Jurkat, Clone E6-1 (cell line): ENCODE data around the gene ALKBH6.
"Not testable (repeated sequence)": the region's sequence is repeated elsewhere in the genome, so short reads cannot be mapped to it uniquely, and the experiment has no call there.

ENCODE experiments used
- DNase-seq: peaks from one replicate; pipeline ENCODE4 v3.0.0-alpha.2; 2011; ENCODE audit warnings: low read depth, low spot score
- H3K4me3 ChIP-seq: 2 replicates; pipeline ENCODE4 v1.5.1; 2011; ENCODE audit warnings: mild to moderate bottlenecking, low read length, control low read depth, moderate library complexity

ALKBH6 gene

DNA sequence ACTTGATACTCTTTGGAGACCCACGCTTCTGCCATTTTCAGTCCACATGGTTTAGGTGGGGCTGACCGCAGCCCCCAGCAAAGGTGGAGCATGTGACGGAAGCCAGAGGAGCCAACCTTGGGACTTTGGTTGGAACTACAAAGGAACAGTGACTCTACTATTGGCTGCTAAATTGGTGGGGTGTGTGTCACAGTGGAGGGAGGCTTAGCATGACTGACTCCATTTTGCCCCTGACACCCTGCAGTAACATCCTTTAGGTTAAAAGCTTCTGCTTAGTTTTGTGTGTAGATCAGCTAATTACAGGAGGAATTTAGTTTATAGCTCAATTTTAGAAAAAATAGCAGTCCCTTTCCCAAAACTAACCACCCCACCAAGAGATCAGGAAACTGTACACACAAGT lies 12.4 kb downstream of the ALKBH6 start:
- no peak for DNase-seq
- H3K4me3 ChIP-seq = no peak overlapping the region

DNA sequence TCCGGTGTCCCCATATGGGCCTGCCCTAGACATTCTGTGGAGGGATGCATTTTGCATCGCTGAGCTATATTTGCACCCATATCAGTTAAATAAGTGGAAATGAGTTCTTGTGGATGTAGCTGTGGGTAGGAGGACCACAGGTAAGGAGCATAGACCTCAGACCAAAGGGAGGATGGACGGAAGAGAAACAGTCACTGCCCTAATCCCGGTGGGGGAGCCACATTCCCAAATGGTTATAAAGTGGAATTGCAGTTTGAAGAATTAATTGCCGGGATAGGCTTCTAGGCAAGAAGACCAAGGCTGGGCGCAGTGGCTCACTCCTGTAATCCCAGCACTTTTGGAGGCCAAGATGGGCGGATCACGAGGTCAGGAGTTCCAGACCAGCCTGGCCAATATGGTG lies 17.2 kb downstream of the ALKBH6 start:
- H3K4me3 ChIP-seq = no peak overlapping the region
- DNase-seq = no peak

DNA sequence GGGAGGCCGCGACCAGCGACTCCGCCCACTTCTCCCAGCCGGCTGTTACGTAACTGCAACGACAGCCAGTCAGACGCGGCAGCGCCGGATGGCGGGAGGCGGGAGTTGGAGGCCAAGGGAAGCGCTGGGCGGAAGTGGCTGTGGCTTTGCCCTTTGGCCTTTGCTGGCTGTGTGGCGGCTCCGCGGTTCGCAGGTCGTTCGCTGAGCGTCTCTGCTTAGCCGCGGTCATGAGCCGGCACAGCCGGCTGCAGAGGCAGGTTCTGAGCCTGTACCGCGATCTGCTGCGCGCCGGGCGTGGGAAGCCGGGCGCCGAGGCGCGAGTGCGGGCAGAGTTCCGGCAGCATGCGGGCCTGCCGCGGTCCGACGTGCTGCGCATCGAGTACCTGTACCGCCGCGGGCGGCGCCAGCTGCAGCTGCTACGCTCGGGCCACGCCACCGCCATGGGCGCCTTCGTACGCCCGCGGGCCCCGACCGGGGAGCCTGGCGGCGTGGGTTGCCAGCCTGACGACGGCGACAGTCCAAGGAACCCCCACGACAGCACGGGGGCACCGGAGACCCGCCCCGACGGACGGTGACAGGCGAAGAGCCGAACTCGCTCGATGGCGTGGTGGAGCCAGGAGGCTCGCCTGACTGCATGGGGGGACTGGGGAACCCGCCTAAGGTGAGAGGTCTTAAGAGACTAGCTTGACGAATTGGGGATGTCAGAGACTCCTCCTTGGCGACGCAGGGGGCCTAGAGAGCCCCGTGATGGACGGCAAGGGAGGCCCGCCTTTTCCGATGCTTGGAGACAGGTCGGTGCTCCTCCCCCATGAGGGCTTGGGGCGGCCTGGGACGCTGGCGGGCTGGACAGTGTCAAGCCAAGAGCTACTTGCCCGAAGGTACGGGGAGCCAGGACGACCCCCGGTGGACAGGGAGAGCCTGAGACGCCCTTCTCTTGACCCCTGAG lies 18.7 kb downstream of the ALKBH6 start, which contains the start of gene SDHAF1:
SDHAF1 (plus strand) TSS at position 141 of the 946 bp plus-strand sequence; CDS start at position 228, 87 bp downstream.
- peak; percentile 84 for DNase-seq
- peak within 1 kb of the TSS; percentile 81 for H3K4me3 ChIP-seq

DNA sequence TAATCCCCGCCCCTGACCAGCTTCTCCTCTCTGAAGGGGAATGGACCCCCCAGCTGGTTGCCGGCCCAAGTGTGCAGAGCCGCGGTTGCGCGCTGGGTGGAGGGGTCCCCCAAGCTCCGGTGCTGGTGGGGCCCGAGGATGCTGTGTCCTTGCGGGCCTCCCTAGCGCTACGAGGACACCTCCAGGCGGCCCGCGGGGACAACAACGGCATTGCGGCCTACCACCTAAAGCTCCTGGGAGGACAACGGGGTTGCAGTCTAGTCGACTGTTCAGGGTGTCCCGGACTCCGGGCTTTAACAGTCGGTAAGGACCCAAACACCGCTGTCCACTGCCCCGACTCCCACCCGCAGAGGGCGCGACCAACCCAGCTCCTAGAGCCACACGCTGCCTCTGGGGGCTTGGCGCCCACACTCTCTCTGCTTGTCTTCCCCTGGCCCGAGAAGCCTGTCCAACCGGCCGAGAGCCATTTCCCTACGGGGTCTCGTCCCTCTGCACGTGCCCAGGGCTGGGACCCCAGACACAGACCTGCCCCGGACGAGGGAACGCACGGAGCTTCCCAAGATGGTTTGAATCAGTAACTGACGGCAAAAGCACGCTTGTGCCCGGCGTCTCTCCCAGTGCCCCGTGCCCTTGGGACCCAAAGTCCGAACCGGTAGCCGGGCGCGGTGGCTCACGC lies 20.0 kb downstream of the ALKBH6 start:
- no peak for DNase-seq
- H3K4me3 ChIP-seq = peak overlapping the region; percentile 81

DNA sequence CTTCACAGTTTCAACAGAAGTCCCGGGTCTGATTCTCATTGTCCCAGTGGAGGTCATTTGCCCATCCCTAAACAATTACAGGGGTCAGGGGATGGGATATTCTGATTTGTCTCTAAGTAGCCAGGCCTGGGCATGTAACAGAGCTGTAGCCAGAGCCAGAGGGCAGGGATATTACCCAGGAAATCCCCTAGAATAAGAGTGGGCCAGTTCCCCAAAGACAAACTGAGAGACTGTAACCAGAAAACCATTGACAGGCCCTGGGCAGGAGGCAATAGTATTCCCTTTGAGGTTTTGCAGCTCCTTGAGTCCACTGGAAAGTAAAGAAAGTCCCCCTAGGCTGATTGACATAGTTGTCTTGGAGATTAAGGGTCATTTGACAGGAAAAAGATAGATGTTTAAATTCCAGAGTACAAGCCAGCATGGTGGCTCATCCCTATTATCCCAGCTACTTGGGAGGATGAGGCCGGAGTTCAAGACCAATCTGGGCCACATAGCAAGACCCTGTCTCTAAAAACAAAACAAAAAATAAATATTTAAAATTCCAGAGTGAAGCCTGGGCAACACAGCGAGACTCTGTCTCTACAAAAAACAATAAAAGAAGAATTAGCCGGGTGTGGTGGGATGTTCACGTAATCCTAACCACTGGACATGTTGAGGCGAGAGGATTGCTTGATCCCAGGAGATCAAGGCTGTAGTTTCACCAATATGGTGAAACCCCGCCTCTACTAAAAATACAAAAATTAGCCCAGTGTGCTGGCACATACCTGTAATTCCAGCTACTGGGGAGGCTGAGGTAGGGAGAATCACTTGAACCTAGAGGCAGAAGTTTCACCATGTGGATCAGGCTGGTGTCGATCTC lies 20.9 kb downstream of the ALKBH6 start:
- no peak for DNase-seq
- H3K4me3 ChIP-seq = no peak overlapping the region

DNA sequence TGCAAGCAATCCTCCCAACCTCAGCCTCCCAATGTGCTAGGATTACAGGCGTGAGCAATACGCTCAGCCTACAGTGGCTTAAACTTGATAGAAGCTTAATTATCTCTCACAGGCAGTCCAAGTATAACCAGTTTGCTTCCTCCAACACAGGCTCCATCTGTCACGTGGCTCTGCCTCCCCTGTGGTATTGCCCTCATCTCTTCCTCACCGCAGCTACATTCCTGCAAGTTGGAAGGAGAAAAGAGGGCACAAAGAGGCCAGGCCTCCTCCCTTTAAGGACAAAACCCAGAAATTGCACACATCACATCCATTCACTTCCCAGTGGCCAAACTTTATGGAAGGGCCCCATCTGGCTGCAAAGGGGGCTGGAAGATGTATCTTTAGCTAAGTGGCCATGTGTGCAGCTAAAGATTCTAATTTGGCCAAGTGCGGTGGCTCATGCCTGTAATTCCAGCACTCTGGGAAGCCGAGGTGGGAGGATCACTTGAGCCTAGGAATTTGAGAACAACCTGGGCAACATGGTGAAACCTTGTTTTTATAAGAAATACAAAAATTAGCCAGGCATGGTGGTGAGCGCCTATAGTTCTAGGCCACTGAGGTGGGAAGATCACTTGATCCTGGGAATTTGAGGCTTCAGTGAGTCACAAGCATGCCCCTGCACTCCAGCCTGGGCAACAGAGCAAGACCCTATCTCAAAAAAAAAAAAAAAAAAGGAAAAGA lies 22.1 kb downstream of the ALKBH6 start:
- DNase-seq = no peak
- no peak overlapping the region for H3K4me3 ChIP-seq

DNA sequence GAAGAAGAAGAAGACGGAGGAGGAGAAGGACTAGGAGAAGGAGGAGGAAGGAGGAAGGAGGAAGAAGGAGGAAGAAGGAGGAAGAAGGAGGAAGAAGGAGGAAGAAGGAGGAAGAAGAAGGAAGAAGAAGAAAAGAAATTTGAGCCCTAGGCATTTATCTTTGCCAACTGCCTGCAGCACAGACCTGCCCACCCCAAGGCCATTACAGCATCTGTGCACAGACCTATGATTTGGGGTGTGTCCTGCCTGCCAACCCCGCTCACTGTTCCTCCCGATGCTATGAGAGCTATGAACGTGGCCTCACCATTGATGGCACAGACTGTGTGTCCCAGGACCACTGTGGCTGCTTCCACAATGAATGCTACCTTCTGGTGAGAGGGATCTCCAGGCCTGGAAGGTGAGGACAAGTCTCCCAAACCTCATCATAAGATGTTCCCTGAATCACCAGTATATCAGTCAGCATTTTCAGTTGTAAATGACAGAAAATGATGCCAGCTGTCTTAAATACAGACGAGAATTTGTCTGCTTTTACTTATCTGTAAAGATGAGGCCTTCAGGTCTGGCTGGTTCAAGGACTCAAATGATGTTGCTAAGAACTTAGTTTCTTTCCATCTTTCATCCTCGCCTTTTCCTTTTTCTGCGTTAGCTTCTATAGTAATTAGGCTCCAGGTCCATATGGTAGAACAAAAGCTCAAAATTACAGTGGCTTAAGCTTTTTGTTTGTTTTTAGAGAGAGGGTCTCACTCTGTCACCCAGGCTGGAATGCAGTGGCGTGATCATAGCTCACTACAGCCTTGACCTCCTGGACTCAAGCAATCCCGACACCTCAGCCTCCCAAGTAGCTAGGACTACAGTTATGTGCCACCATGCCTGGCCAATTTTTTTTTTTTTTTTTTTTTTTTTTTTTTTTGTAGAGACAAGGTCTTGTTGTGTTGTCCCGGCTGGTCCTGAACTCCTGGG lies 23.0 kb downstream of the ALKBH6 start:
- DNase-seq = no peak

DNA sequence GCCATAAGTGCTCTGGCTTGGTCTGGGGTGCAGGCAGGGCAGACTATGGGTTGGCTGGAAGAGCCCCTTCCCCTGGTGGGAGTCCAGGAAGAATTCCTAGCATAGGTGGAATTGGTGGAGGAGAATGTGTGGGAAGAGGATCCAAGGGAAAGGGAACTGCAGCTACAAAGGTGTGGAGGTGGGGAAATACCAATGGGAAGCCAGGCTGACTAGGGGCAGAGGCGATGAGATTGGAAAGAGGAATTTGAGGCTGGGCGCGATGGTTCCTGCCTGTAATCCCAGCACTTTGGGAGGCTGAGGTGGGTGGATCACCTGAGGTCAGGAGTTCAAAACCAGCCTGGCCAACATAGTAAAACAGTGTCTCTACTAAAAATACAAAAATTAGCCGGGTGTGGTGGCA lies 23.9 kb downstream of the ALKBH6 start:
- H3K4me3 ChIP-seq = no peak overlapping the region
- DNase-seq = no peak

More for the DNA sequence above, 23.0 kb downstream of the ALKBH6 start:
- no peak overlapping the region for H3K4me3 ChIP-seq

DNA sequence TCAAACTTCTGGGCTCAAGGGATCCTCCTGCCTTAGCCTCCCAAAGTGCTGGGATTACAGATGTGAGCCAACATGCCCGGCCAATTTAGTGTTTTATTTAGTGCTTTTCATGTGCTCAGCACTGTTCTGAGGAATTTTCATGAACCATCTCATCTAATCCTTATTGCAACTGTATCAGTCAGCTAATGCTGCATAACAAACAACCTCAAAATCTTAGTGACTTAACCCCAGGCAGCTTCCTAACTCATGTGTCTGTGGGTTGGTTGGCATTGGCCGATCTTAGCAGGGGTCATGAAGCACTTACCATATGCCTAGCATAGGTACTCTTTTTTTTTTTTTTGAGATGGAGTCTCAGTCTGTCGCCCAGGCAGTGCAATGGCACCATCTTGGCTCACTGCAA lies 25.2 kb downstream of the ALKBH6 start:
- H3K4me3 ChIP-seq = no peak overlapping the region
- DNase-seq = no peak

DNA sequence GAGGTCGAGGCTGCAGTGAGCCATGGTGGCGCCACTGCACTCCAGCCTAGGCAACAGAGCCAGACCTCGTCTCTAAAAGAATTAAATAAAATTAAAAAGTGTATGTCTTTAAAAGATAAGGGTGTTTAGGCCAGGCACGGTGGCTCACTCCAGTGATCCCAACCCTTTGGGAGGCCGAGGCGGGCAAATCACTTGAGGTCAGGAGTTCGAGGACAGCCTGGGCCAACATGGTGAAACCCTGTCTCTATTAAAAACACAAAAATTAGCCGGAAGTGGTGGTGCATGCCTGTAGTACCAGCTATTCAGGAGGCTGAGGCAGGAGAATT lies 26.5 kb downstream of the ALKBH6 start:
- H3K4me3 ChIP-seq = peak overlapping the region; percentile 51
- no peak for DNase-seq

DNA sequence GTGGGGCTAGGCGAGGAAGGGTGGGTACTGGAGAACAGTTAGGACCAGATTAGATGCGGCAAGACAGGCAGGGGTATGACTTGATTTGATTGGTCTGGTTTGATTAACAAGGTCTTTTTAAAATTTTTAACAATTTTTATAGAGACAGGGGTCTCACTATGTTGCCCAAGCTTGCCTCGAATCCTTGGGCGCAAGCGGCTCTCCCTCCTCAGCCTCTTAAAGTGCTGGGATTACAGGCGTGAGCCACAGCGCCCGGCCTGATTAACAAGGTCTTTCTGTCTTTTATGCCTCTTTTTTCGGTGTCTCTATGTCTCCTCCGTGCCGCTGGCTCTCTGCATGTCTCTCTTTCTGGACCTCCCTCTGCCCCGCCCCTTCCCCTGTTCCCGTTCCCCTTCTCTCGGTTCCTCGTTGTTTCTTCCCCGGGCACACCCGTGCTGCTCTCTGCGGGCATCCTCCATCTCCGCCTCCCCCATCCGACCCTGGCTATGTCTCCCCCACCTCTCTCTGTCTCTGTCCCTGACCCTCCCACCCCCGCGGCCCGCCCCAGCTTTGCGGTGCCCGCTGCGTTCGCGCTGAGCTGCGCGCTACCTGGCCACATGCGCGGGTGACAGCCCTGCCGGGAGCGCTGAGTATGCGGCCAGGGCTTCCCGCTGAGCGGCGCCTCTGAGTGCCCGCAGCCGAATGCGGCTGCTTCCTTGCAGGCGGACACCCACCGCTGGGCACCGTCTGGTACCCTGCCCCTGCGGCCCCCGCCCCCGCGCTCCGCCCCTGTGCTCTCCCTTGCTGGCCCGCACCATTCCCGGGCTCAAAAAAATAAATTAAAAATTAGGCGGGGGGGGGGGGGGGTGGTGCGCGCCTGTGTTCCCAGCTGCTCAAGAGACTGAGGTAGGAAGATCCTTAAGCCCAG lies 27.1 kb downstream of the ALKBH6 start:
- H3K4me3 ChIP-seq = peak overlapping the region; percentile 51
- no peak for DNase-seq

DNA sequence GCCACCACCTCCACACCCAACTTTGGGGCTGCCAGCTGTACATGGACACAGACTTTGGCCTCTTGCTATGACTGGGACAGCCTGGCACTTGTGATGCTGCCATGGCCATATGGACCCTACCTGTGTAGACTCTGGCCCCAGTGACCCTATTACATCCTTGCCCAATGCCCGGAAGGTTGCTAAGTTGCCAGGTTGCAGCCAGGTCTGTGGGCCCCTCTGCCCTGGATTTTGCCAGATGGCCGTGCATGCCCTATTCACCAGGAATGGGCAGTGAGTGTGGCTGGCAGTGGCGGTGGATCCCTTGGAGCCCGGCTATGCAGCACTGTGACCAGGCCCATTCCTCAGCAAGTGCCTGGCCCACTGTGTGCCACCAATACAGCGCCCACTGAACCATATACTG lies 27.9 kb downstream of the ALKBH6 start:
- H3K4me3 ChIP-seq = no peak overlapping the region
- no peak for DNase-seq

DNA sequence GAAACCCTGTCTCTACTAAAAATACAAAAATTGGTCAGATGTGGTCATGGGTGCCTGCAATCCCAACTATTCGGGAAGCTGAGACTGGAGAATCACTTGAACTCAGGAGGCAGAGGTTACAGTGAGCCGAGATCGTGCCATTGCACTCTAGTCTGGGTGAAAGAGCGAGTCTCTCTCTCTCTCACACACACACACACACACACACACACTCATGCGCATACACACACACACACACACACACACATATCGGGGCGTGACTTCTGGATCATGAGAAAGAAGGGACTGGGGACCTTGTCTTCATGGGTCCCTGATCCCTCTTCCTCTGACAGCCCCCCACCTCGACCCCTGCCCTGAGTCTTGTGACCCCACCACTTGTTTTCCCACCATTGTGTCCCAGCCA lies 30.8 kb downstream of the ALKBH6 start:
- no peak for DNase-seq
- H3K4me3 ChIP-seq = no peak overlapping the region

DNA sequence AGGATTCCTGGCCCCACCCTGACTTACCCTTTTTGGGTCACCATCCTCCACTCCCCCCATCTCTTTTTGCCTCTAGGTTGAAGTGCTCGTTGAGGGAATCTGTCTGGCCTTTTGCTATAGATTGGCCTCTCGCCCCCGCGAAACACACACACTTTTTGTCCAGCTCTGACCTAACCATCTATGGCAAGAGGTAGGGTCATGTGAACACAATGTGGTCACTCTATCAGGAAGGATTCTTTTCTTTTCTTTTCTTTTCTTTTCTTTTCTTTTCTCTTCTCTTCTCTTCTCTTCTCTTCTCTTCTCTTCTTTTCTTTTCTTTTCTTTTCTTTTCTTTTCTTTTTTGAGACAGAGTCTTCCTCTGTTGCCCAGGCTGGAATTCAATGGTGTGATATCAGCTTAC lies 33.0 kb downstream of the ALKBH6 start:
- DNase-seq, H3K4me3 ChIP-seq: not testable (repeated sequence)

DNA sequence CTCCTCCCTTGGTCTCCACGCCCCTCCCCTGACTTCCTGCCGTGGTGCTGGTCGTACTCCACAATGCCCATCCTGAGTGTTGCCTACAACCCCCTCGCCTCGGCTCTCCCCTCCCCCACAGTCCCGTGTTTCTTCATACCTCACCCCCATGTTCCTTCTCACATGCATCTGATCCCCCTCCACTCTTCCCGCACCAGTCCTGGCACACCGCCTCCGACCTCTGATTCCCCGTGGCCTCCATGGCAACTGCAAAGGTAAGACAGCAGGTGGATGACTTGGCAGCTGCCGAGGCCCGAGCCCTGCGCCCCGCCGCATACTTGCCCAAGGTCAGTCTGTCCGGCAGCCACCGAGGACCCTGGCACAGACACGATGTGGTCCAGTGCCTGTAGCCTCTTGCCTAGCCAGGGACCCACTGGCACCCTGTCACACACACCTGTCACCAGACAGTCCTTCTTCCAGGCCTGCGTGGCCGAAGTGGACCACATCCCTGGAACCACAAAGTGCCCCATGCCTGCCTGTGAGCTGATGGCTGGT lies 35.1 kb downstream of the ALKBH6 start:
- no peak for DNase-seq

DNA sequence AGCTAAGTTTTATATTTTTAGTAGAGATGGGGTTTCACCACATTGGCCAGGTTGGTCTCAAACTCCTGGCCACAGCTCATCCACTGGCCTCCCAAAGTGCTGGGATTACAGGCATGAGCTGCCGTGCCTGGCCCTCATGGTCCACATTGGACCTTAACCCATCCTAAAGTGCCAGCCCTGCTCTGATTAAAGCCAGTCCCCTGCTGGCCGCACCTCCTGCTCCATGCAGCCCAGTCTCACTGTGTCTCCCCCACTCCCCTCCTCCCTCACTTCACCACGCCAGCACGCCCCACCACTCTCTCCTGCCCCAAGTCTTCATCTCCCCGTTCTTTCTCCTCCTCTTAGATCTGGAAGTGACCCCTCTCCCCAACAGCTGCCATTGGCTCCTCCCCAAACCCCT lies 35.7 kb downstream of the ALKBH6 start:
- no peak for DNase-seq
- no peak overlapping the region for H3K4me3 ChIP-seq

More for the DNA sequence above, 35.1 kb downstream of the ALKBH6 start:
- no peak overlapping the region for H3K4me3 ChIP-seq
